IMR-90 (cell line): ENCODE measurements around the gene GLCE. TPM values are rescaled to one million over a fixed set of nuclear protein-coding genes. Genes with fewer than 3 reads are reported as not detected.

Experiments used
- ATAC-seq: fragments of 200-7000 bp; cut with Tn5 transposase; 2 replicates; pipeline ENCODE4 v1.9.1; 2020; ENCODE audit warnings: low read depth, mild to moderate bottlenecking, moderate library complexity
- BruUV-seq: library from RNA; stranded (reverse); fragments of 400-500 nt; replicated peaks from 2 replicates; lab custom pipeline; 2021; lab: Mats Ljungman, UMichigan
- CTCF ChIA-PET: fragments of 300-600 bp; formaldehyde crosslinking; extraction: SDS; loops from one replicate; lab custom pipeline; 2021; ENCODE audit warnings: antibody characterized with exemption; lab: Yijun Ruan, JAX
- POLR2A ChIA-PET: fragments of 300-600 bp; sonication (Branson Sonifier 250); formaldehyde crosslinking; loops from one replicate; lab custom pipeline; 2022; ENCODE audit warnings: antibody characterized with exemption; ENCODE audit not compliant: unreplicated experiment; lab: Charles Lee
- DNase-seq: peaks from one replicate; pipeline ENCODE4 v3.0.0; 2013
- H2AFZ ChIP-seq: replicated peaks from 2 replicates; pipeline ENCODE3; 2013; ENCODE audit warnings: low read length, mild to moderate bottlenecking; ENCODE audit not compliant: poor library complexity
- H2AK5ac ChIP-seq: 2 replicates; pipeline ENCODE4 v1.6.1; 2013; ENCODE audit warnings: low read depth, low read length, inconsistent platforms
- H2AK9ac ChIP-seq: replicated peaks from 2 replicates; pipeline ENCODE3; 2013; ENCODE audit warnings: mild to moderate bottlenecking, low read depth, low read length, moderate library complexity; ENCODE audit not compliant: poor library complexity
- H2BK120ac ChIP-seq: 2 replicates; pipeline ENCODE4 v1.6.1; 2013; ENCODE audit warnings: low read depth, low read length, inconsistent platforms
- H2BK15ac ChIP-seq: 3 replicates; pipeline ENCODE4 v1.6.1; 2013; ENCODE audit warnings: low read depth, low read length, inconsistent platforms
- H2BK20ac ChIP-seq: 2 replicates; pipeline ENCODE4 v1.6.1; 2013; ENCODE audit warnings: low read depth, mild to moderate bottlenecking, inconsistent platforms, low read length, moderate library complexity
- H2BK5ac ChIP-seq: 2 replicates; pipeline ENCODE4 v1.6.1; 2013; ENCODE audit warnings: mild to moderate bottlenecking, low read depth, low read length, inconsistent platforms; ENCODE audit not compliant: poor library complexity, severe bottlenecking
- H3K14ac ChIP-seq: replicated peaks from 2 replicates; pipeline ENCODE4 v1.6.1; 2013; ENCODE audit warnings: low read depth, low read length, inconsistent platforms
- H3K18ac ChIP-seq: 2 replicates; pipeline ENCODE4 v1.6.1; 2013; ENCODE audit warnings: low read depth, low read length, control low read depth
- H3K23ac ChIP-seq: 2 replicates; pipeline ENCODE4 v1.6.1; 2013; ENCODE audit warnings: low read depth, low read length, inconsistent platforms
- H3K27ac ChIP-seq: 2 replicates; pipeline ENCODE4 v1.5.1; 2013; ENCODE audit warnings: mild to moderate bottlenecking, control low read depth, low read length; ENCODE audit not compliant: insufficient read depth
- H3K27me3 ChIP-seq: 2 replicates; pipeline ENCODE4 v1.6.1; 2013; ENCODE audit warnings: low read length; ENCODE audit not compliant: control insufficient read depth, insufficient read depth
- H3K36me3 ChIP-seq: 2 replicates; pipeline ENCODE4 v1.6.1; 2013; ENCODE audit warnings: low read length, mixed read lengths; ENCODE audit not compliant: control insufficient read depth, insufficient read depth
- H3K4ac ChIP-seq: 2 replicates; pipeline ENCODE4 v1.6.1; 2013; ENCODE audit warnings: low read depth, low read length, inconsistent platforms
- H3K4me1 ChIP-seq: 2 replicates; pipeline ENCODE4 v1.6.1; 2013; ENCODE audit warnings: low read length, mixed read lengths; ENCODE audit not compliant: control insufficient read depth, insufficient read depth
- H3K4me2 ChIP-seq: 2 replicates; pipeline ENCODE4 v1.6.1; 2013; ENCODE audit warnings: low read depth, mild to moderate bottlenecking, control low read depth, low read length, moderate library complexity
- H3K4me3 ChIP-seq: 2 replicates; pipeline ENCODE4 v1.5.1; 2013; ENCODE audit warnings: low read depth, mild to moderate bottlenecking, control low read depth, low read length, moderate library complexity; ENCODE audit not compliant: insufficient read depth
- H3K56ac ChIP-seq: 2 replicates; pipeline ENCODE4 v1.6.1; 2013; ENCODE audit warnings: low read length, inconsistent platforms; ENCODE audit not compliant: insufficient read depth; ENCODE audit errors: extremely low read depth
- H3K79me1 ChIP-seq, 2 experiments: 2 replicates each; pipeline ENCODE4 v1.6.1; 2013; ENCODE audit warnings: low read length in 2 of 2, inconsistent platforms in 1 of 2, low read depth in 1 of 2
- H3K9ac ChIP-seq: 2 replicates; pipeline ENCODE4 v1.6.1; 2013; ENCODE audit warnings: low read depth, low read length, control low read depth
- H3K9me1 ChIP-seq: 2 replicates; pipeline ENCODE4 v1.6.1; 2013; ENCODE audit warnings: low read length, inconsistent platforms; ENCODE audit not compliant: insufficient read depth
- H3K9me3 ChIP-seq: 2 replicates; pipeline ENCODE4 v1.6.1; 2013; ENCODE audit warnings: low read length; ENCODE audit not compliant: control insufficient read depth, insufficient read depth
- H4K20me1 ChIP-seq: 2 replicates; pipeline ENCODE4 v1.6.1; 2013; ENCODE audit warnings: low read length, inconsistent platforms; ENCODE audit not compliant: insufficient read depth
- H4K5ac ChIP-seq: 2 replicates; pipeline ENCODE4 v1.6.1; 2013; ENCODE audit warnings: mild to moderate bottlenecking, low read depth, low read length, control low read depth
- H4K8ac ChIP-seq, 2 experiments: 2 replicates each; pipeline ENCODE4 v1.6.1; 2013; ENCODE audit warnings: low read depth in 2 of 2, low read length in 2 of 2, control low read depth in 1 of 2, inconsistent platforms in 1 of 2
- H4K91ac ChIP-seq: 2 replicates; pipeline ENCODE4 v1.6.1; 2013; ENCODE audit warnings: low read depth, low read length, inconsistent platforms; ENCODE audit not compliant: insufficient read depth
- CTCF ChIP-seq: conservative IDR thresholded peaks from 2 replicates; pipeline ENCODE4 v1.5.1; 2012; ENCODE audit warnings: mild to moderate bottlenecking, low read depth, low read length, improper control_type of control experiment
- FOS ChIP-seq: fragments of 150-350 bp; IDR thresholded peaks from 2 replicates; pipeline ENCODE4 v1.6.1; 2016; ENCODE audit warnings: low read depth, low read length
- MAFK ChIP-seq: IDR thresholded peaks from 2 replicates; pipeline ENCODE4 v1.6.1; 2012; ENCODE audit warnings: low read depth, low read length, improper control_type of control experiment
- MAZ ChIP-seq: IDR thresholded peaks from 2 replicates; pipeline ENCODE4 v1.6.1; 2012; ENCODE audit warnings: low read depth, mild to moderate bottlenecking, low read length, improper control_type of control experiment, moderate library complexity, borderline replicate concordance
- MXI1 ChIP-seq: IDR thresholded peaks from 2 replicates; pipeline ENCODE4 v1.6.1; 2012; ENCODE audit warnings: low read depth, mild to moderate bottlenecking, low read length, moderate library complexity, borderline replicate concordance
- RAD21 ChIP-seq: IDR thresholded peaks from 2 replicates; pipeline ENCODE4 v1.6.1; 2012; ENCODE audit warnings: low read length, improper control_type of control experiment
- RCOR1 ChIP-seq: IDR thresholded peaks from 2 replicates; pipeline ENCODE4 v1.6.1; 2012; ENCODE audit warnings: mild to moderate bottlenecking, low read length, improper control_type of control experiment; ENCODE audit not compliant: insufficient replicate concordance
- RFX5 ChIP-seq: IDR thresholded peaks from 2 replicates; pipeline ENCODE4 v1.8.0; 2012; ENCODE audit warnings: low read depth, mild to moderate bottlenecking, low read length, moderate library complexity
- SMC3 ChIP-seq: fragments of 150-350 bp; IDR thresholded peaks from 2 replicates; pipeline ENCODE4 v1.6.1; 2016; ENCODE audit warnings: low read depth, mild to moderate bottlenecking, antibody characterized with exemption, low read length, moderate library complexity
- USF2 ChIP-seq: fragments of 150-350 bp; IDR thresholded peaks from 2 replicates; pipeline ENCODE4 v1.6.1; 2017; ENCODE audit warnings: mild to moderate bottlenecking, antibody characterized with exemption, low read length, low read depth
- WGBS, 2 experiments: methylation state at CpG; one replicate each; pipeline versions ENCODE4 v1.1.5 to v1.1.7; 2013; ENCODE audit warnings: missing lambda C conversion rate in 2 of 2; ENCODE audit not compliant: insufficient read length in 1 of 2; ENCODE audit errors: extremely low coverage in 2 of 2; 5-methylcytosine and 5-hydroxymethylcytosine counted together
- dilution Hi-C: fragments of 300-500 bp; cut with HindIII; formaldehyde crosslinking; loops from one replicate; pipeline ENCODE4 v1.14.3; 2018; ENCODE audit warnings: low sequenced_read_pairs; ENCODE audit not compliant: unreplicated experiment
- in situ Hi-C: fragments of 300-500 bp; cut with MboI; formaldehyde crosslinking; loops from 3 replicates; pipeline ENCODE4 v1.14.3; 2019; ENCODE audit warnings: low sequenced_read_pairs, inconsistent platforms, mixed read lengths
- intact Hi-C: fragments of 100-400 bp; cut with micrococcal nuclease; formaldehyde crosslinking; loops from 2 replicates; pipeline ENCODE4 v1.10.0; 2022
- polyA plus RNA-seq, 3 experiments: library from polyadenylated mRNA; depleted of rRNA; stranded (reverse); fragments of >200 nt; gene quantifications; 2 replicates each; pipeline ENCODE4 v1.2.3, GENCODE V29; 2012; ENCODE audit warnings: low replicate concordance in 1 of 3
- total RNA-seq: library from RNA; depleted of rRNA; stranded (reverse); fragments of >200 nt; gene quantifications from 2 replicates; pipeline ENCODE4 v1.2.3, GENCODE V29; 2012

The GLCE gene
- total and polyA plus RNA-seq, 2 of the 4 experiments (the other 2 are of a cell fraction): 15.3 to 29.6 TPM

GRCh38 chr15:69185706-69186105, 25.3 kb downstream of the GLCE start:
- no peak for DNase-seq
- Histone ChIP-seq H3K27me3 (no peaks in the 10 kb centered on the region), H4K5ac (no peak overlapping the region), H2BK120ac (no peak overlapping the region), H4K8ac (no peak overlapping the region), H2BK5ac (no peak overlapping the region), H3K4me2 (no peak overlapping the region), H3K23ac (no peak overlapping the region), H2AFZ (no peak overlapping the region), H2BK15ac (no peak overlapping the region), H2AK9ac (no peak overlapping the region), H3K4ac (no peak overlapping the region), H3K56ac (no peak overlapping the region), H3K79me1 (peaks cover 2 to 23% of the 10 kb centered on the region in 2 experiments; a peak in 3 of 4 replicates), H4K20me1 (no peaks in the 10 kb centered on the region), H3K18ac (no peak overlapping the region), H2BK20ac (no peak overlapping the region), H4K91ac (no peak overlapping the region), H3K14ac (no peak overlapping the region), H3K36me3 (no peaks in the 10 kb centered on the region), H3K9me1 (no peaks in the 10 kb centered on the region), H2AK5ac (no peak overlapping the region), H3K9me3 (no peaks in the 10 kb centered on the region), H3K4me3 (no peak overlapping the region), H3K4me1 (no peaks in the 10 kb centered on the region), H3K27ac (no peak overlapping the region), H3K9ac (no peak overlapping the region)
- in situ Hi-C loops (no loop called here), dilution Hi-C loops (no loop called here), intact Hi-C loops (no loop called here)
- CTCF ChIA-PET: no interaction called here
- no TSS peak for BruUV-seq
- POLR2A ChIA-PET: no interaction called here
- ATAC-seq: no peak
- TF ChIP-seq MAFK: no peak
- no peak for TF ChIP-seq USF2
- TF ChIP-seq SMC3: no peak
- no peak for TF ChIP-seq MXI1
- TF ChIP-seq FOS: no peak
- no peak for TF ChIP-seq RFX5
- TF ChIP-seq CTCF: no peak
- TF ChIP-seq RAD21: no peak
- no peak for TF ChIP-seq MAZ
- TF ChIP-seq RCOR1: no peak
- no CpG with 5 or more reads among the region's 3 CpGs for WGBS, 2 experiments
